Right atrium auricular region (tissue), 2 donors: ENCODE results near the gene GRIP2. TPM values are rescaled to one million over a fixed set of nuclear protein-coding genes. Genes with fewer than 3 reads are reported as not detected.

Source experiments
- DNase-seq: peaks from one replicate; pipeline ENCODE4 v3.0.0-alpha.2; 2019; ENCODE audit warnings: low spot score
- H3K27ac ChIP-seq, 2 donors: fragments of 200-600 bp; sonication (generic); 1 replicate in 1 of 2; 2 replicates in 1 of 2; pipeline ENCODE4 v1.5.1; 2016 to 2019
- H3K27me3 ChIP-seq, 2 donors: fragments of 200-600 bp; sonication (generic); one replicate each; pipeline versions ENCODE4 v1.5.1 to v1.6.0; 2017 to 2019
- H3K36me3 ChIP-seq: fragments of 200-600 bp; sonication (generic); one replicate; pipeline ENCODE4 v1.5.1; 2016
- H3K4me1 ChIP-seq, 2 donors: fragments of 200-600 bp; sonication (generic); one replicate each; pipeline versions ENCODE4 v1.5.1 to v1.6.0; 2017 to 2019
- H3K4me3 ChIP-seq, 2 donors: fragments of 200-600 bp; sonication (generic); 1 replicate in 1 of 2; 2 replicates in 1 of 2; pipeline ENCODE4 v1.5.1; 2017 to 2019; ENCODE audit warnings: mild to moderate bottlenecking in 1 of 2, moderate library complexity in 1 of 2
- H3K9me3 ChIP-seq, 2 donors: fragments of 200-600 bp; sonication (generic); one replicate each; pipeline ENCODE4 v1.5.1; 2019
- total RNA-seq, 2 donors: library from RNA; depleted of rRNA; stranded (reverse); fragments of >200 nt; gene quantifications; one replicate each; pipeline ENCODE4 v1.1.0, GENCODE V29; 2016
- TF ChIP-seq, protein P1 (sequence below), 2 donors: fragments of 200-600 bp; sonication (generic); IDR thresholded peaks; one replicate each; pipeline ENCODE4 v1.5.1; 2019; ENCODE audit warnings: antibody characterized with exemption in 2 of 2

GRIP2 gene
- total RNA-seq, result 10 to 100 TPM in 1 of 2 donors, 1 to 10 TPM in 1; 7.1 to 13.2 TPM

DNA sequence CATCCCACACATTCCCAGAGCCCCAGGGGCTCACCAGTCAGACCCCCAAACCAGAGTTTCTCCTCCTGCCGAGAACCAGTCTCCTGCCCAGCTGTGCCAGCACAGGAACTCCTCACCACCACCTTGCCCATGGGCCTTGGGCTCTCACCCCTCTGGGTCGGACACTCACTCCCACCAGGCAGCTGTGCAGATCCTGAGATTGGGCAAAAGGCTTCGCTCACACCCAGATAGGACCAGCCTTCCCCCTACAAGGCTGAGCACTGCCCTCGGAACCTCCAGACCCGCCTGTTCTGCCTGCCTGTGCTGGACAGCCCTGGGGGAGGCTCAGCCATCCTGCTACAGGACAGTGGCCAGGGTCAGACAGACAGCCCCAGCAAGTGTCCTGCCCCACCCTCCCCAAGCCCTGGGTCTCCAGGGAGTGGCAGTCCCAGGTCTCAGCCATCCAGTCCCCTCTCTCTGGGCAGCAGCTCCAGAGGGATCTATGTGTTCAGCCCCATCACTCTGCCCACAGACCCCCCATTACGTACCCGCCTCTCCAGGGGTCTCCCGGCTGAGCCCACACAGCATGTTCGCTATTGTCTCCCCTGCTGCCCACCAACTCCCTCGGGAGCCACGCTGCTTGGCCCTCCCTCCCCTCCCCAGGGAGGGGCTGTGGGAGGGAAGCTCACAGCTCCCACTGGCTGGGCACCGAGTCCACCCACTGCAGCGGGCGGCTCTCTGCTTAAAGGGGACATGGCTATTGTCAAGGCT lies at the start of gene GRIP2:
TSS of gene GRIP2 (minus strand) at position 601 of the 750 bp plus-strand sequence. CDS start at position 567, 34 bp downstream.
- DNase-seq, result no peak
- peaks cover 0 to 39% of the 10 kb centered on the region in 2 donors for H3K4me1 ChIP-seq
- no peaks in the 10 kb centered on the region for H3K36me3 ChIP-seq
- TF ChIP-seq, protein P1, sequence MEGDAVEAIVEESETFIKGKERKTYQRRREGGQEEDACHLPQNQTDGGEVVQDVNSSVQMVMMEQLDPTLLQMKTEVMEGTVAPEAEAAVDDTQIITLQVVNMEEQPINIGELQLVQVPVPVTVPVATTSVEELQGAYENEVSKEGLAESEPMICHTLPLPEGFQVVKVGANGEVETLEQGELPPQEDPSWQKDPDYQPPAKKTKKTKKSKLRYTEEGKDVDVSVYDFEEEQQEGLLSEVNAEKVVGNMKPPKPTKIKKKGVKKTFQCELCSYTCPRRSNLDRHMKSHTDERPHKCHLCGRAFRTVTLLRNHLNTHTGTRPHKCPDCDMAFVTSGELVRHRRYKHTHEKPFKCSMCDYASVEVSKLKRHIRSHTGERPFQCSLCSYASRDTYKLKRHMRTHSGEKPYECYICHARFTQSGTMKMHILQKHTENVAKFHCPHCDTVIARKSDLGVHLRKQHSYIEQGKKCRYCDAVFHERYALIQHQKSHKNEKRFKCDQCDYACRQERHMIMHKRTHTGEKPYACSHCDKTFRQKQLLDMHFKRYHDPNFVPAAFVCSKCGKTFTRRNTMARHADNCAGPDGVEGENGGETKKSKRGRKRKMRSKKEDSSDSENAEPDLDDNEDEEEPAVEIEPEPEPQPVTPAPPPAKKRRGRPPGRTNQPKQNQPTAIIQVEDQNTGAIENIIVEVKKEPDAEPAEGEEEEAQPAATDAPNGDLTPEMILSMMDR (IDR thresholded peaks at IDR 0.05), result no peak
- H3K27ac ChIP-seq, result peak within 1 kb of the TSS; percentile 81 to 82
- peak within 1 kb of the TSS; percentile 53 to 55 for H3K4me3 ChIP-seq
- no peaks in the 10 kb centered on the region for H3K9me3 ChIP-seq
- no peaks in the 10 kb centered on the region for H3K27me3 ChIP-seq

- Histone ChIP-seq H3K4me1 (no peaks in the 10 kb centered on the region), H3K27me3 (no peaks in the 10 kb centered on the region), H3K9me3 (no peaks in the 10 kb centered on the region), H3K27ac (no peak overlapping the region), H3K4me3 (no peak overlapping the region), H3K36me3 (no peaks in the 10 kb centered on the region)
- TF ChIP-seq, protein P1 (IDR thresholded peaks at IDR 0.05), result no peak
- DNase-seq, result no peak
Measured at GRCh38 chr3:14588425-14589112, 48.4 kb upstream of the GRIP2 start.

GRCh38 chr3:14587740-14588360 lies 47.7 kb upstream of the GRIP2 start:
- no peaks in the 10 kb centered on the region for H3K36me3 ChIP-seq
- H3K4me1 ChIP-seq, result no peaks in the 10 kb centered on the region
- H3K27me3 ChIP-seq, result no peaks in the 10 kb centered on the region
- H3K27ac ChIP-seq, result no peak overlapping the region
- no peak overlapping the region for H3K4me3 ChIP-seq
- no peaks in the 10 kb centered on the region for H3K9me3 ChIP-seq
- TF ChIP-seq, protein P1 (IDR thresholded peaks at IDR 0.05), result no peak
- no peak for DNase-seq

GRCh38 chr3:14586611-14587010 lies 46.5 kb upstream of the GRIP2 start:
- no peak overlapping the region for H3K27ac ChIP-seq
- no peaks in the 10 kb centered on the region for H3K4me1 ChIP-seq
- H3K9me3 ChIP-seq, result no peaks in the 10 kb centered on the region
- H3K27me3 ChIP-seq, result no peaks in the 10 kb centered on the region
- H3K36me3 ChIP-seq, result no peaks in the 10 kb centered on the region
- TF ChIP-seq, protein P1 (IDR thresholded peaks at IDR 0.05), result no peak
- DNase-seq, result no peak
- no peak overlapping the region for H3K4me3 ChIP-seq

DNA sequence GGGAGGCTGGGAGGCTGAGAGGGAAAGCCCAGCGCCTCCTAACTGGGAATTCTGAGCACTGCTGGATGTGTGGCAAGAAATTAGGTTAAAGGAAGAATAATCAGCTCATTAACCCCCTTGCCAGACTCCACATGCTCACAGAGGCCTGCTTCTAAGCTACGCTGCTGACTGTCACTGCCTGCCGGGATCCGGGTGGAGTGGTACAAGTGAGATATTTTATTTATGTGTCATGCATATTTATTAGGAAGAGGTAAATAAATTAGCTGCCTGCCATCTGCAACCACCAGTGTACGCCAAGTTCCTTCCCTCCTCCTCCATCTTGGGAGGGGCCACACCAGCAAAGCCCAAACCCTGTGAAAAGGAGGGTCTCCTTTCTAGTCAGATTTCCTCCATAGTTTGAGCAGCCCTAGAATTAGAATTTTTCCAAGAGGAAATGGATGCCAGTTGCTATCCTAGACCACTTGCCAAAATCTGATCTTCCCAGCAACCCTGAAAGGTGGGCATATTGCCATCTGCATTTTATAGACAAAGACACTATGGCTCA lies 43.5 kb upstream of the GRIP2 start:
- DNase-seq, result no peak
- Histone ChIP-seq H3K36me3 (no peaks in the 10 kb centered on the region), H3K4me3 (no peak overlapping the region), H3K4me1 (no peaks in the 10 kb centered on the region), H3K9me3 (no peaks in the 10 kb centered on the region), H3K27ac (no peak overlapping the region), H3K27me3 (no peaks in the 10 kb centered on the region)
- TF ChIP-seq, protein P1 (IDR thresholded peaks at IDR 0.05), result no peak
